Upper lobe of left lung (tissue), 4 donors: Measurements from ENCODE around the gene TACC2.

Experiments used
- EP300 ChIP-seq, 4 donors: sonication (generic); formaldehyde crosslinking; IDR thresholded peaks; one replicate each; pipeline ENCODE4 v1.5.1; 2017; ENCODE audit warnings: antibody characterized with exemption in 4 of 4, control low read depth in 2 of 4
- POLR2A ChIP-seq, 4 donors: fragments of 450-650 bp; IDR thresholded peaks; one replicate each; pipeline ENCODE4 v1.5.1; 2016 to 2017; ENCODE audit warnings: antibody characterized with exemption in 4 of 4, mild to moderate bottlenecking in 2 of 4
- TF ChIP-seq, protein P1 (sequence below), 6 experiments: fragments of 450-650 bp in 4 of 6; fragments of 200-600 bp in 2 of 6; sonication (generic) in 2 of 6; IDR thresholded peaks; one replicate each; pipeline ENCODE4 v1.5.1; 2016 to 2019; ENCODE audit warnings: antibody characterized with exemption in 6 of 6

DNA sequence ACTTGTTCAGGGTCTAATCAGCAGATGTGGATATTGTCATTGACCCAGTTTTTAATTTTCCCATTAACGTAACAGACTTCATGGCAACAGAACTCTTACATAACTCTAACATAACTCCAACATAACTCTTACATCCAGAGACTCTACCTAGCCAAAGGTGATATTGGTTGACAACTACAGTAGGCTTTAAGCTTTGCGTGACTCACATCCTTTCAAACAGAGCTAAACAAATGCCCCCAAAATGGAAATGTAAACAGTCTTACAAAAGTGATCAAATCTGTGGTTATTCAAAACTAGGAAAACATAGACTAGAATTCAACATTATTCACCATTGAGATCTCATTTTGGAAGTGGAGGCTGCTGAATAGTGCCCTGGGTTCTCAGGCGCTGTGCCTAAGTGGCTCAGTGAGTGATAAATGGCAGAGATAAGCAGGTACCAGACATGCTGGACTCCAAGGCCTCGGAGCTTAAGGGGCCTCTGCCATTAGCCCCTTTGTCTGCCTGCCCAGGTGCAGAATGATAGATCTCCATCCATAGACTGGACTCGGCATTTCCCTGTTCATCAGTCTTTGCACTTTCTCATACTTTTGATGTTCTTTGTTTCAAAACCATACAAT lies 247.8 kb downstream of the TACC2 start:
- TF ChIP-seq, protein P1, sequence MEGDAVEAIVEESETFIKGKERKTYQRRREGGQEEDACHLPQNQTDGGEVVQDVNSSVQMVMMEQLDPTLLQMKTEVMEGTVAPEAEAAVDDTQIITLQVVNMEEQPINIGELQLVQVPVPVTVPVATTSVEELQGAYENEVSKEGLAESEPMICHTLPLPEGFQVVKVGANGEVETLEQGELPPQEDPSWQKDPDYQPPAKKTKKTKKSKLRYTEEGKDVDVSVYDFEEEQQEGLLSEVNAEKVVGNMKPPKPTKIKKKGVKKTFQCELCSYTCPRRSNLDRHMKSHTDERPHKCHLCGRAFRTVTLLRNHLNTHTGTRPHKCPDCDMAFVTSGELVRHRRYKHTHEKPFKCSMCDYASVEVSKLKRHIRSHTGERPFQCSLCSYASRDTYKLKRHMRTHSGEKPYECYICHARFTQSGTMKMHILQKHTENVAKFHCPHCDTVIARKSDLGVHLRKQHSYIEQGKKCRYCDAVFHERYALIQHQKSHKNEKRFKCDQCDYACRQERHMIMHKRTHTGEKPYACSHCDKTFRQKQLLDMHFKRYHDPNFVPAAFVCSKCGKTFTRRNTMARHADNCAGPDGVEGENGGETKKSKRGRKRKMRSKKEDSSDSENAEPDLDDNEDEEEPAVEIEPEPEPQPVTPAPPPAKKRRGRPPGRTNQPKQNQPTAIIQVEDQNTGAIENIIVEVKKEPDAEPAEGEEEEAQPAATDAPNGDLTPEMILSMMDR (IDR thresholded peaks at IDR 0.05) = no peak
- no peak for TF ChIP-seq POLR2A (IDR thresholded peaks at IDR 0.05)
- no peak for TF ChIP-seq EP300 (IDR thresholded peaks at IDR 0.05)
